GM18520 (cell line): ENCODE results near the gene TANC1.
"Not testable (repeated sequence)": the region's sequence is repeated elsewhere in the genome, so short reads cannot be mapped to it uniquely, and the experiment has no call there.

Source experiments
- ATAC-seq: cut with Tn5 transposase; IDR thresholded peaks from one replicate; pipeline ENCODE4 v1.9.1; 2021; ENCODE audit not compliant: unreplicated experiment

TANC1 gene

GRCh38 chr2:159022019-159022418 lies 53.6 kb downstream of the TANC1 start:
- ATAC-seq: no peak

GRCh38 chr2:159026170-159026569 lies 57.7 kb downstream of the TANC1 start:
- no peak for ATAC-seq

DNA sequence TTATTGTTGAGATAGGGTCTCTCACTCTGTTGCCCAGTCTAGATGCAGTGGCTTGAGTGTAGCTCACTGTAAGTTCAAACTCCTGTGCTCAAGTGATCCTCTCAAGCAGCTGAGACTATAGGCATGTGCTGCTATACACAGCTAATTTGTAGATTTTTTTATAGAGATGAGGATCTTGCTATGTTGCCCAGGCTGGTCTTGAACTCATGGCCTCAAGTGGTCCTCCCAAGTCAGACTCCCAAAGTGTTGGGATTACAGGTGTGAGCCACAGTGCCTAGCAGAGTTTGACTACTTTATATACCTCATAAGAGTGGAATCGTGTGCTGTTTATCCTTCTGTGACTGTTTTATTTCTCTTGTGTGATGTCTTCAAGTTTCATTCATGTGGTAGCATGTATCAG lies 60.3 kb downstream of the TANC1 start:
- no peak for ATAC-seq

- ATAC-seq: no peak
Measured at GRCh38 chr2:159029936-159030335, 61.5 kb downstream of the TANC1 start.

GRCh38 chr2:159030674-159031380 lies 62.4 kb downstream of the TANC1 start:
- no peak for ATAC-seq

GRCh38 chr2:159032146-159032545 lies 63.7 kb downstream of the TANC1 start:
- ATAC-seq: no peak

DNA sequence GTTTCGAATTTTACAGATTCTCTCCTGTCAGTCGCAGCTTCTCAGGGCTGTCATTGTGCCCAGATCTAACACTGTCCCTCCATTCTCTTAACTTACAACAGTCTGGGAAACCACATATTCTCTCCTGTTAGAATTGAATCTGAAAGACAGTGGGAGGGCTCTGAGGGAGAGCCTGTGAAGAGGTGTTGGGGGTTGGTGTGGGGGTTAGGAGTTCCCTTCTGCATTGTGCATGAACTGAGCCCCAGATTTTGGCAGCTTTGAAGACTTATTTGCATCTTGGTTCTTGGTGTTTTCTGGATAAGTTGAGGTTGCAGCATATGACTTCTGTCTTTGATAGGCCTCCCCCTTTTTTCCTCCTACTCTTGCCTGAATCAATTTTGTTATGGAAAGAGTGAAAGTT lies 64.1 kb downstream of the TANC1 start:
- no peak for ATAC-seq

DNA sequence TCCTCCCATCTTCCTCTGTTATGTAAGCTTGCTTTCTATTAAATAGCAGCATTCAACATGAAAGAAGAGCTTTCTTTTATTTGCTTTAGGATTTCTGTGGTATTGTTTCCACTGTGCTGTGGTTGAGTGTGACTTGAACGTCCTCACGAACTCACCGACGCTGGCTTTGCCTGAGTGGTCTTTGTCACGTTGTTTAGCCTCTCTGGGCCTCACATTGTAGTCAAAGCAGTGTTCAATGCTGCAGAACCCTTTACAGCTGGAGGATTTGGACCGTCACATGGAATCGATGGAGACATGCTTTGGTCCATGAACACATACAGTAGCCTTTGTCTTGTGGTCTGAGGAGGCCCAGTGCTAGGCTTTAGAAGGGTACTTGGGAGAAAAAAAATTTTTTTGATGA lies 66.3 kb downstream of the TANC1 start:
- no peak for ATAC-seq

DNA sequence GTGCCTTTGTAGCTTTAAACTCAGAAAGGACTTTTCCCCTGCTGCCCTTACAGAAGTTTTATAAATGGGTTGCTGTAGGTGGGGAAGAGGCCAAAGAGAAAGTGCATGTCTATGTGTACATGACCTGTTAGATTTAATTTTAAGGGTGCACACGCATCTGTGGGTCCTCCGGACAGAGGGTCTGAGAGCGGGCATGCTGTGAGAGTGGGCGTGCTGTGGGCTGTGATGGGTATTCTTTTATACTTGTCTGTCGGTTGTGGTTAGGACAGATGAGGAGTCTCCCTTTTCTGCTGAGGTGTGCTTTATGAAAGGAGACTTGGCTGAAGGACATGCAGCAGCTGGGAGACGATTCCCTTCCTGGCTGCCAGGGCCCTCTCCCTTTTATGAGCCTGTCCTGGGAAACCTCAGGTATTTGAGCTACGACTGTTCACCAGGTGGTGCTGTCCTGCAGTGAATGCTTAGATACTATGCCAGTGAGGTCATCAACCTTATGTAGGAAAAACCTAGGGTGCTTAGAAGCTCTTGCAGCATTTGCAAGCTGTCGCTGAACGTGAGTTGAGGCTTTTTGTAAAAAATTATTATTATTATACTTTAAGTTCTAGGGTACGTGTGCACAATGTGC lies 67.5 kb downstream of the TANC1 start:
- ATAC-seq: no peak

GRCh38 chr2:159036461-159036860 lies 68.0 kb downstream of the TANC1 start:
- ATAC-seq: not testable (repeated sequence)

- ATAC-seq: not testable (repeated sequence)
Measured at GRCh38 chr2:159041328-159041727, 72.9 kb downstream of the TANC1 start.

- no peak for ATAC-seq
Measured at GRCh38 chr2:159042115-159042850, 73.8 kb downstream of the TANC1 start.

GRCh38 chr2:159043710-159044109 lies 75.3 kb downstream of the TANC1 start:
- no peak for ATAC-seq

- no peak for ATAC-seq
Measured at GRCh38 chr2:159044804-159045286, 76.4 kb downstream of the TANC1 start.

DNA sequence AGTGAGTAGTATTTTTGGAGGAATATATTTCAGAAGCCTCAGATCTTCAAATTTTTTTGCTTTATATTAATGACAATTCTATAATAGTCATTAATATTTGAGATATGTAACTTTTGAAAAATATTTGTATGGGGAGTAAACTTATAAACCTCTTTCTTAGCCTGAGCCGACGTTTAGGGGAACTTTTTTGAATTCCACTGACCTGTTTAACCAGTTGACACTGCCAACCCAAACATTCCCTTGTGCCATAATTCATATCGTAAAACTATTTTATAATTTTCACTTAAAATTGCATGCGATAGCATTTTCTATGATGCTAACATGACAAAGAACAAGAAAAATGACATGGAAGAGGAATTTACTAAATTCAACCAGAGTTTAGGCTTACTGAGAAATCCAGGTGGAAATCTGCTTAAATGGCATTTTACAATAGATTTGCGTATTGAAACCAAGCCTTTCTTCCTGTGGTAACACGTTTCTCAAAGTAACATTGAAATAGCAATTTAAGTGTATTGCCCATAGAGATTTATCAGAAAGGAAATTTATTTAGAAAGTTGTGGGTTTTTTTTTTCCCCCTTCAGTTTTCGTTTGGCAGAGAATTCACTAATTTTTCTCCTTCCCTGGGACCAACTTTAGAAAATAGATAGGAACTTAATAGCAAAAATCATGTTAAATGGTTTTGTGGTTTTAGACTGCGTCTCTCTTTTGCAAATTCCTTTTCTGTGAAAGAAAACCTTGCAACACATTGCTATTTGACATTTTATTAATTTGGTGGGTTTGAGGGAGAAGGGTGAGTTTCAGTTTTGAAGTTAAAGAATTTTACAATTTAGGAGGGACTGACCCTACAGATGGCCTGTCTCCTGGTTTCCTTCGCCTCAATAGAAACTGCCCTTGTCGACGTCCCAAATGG lies 77.4 kb downstream of the TANC1 start:
- no peak for ATAC-seq

- ATAC-seq: no peak
Measured at GRCh38 chr2:159046966-159047365, 78.5 kb downstream of the TANC1 start.

DNA sequence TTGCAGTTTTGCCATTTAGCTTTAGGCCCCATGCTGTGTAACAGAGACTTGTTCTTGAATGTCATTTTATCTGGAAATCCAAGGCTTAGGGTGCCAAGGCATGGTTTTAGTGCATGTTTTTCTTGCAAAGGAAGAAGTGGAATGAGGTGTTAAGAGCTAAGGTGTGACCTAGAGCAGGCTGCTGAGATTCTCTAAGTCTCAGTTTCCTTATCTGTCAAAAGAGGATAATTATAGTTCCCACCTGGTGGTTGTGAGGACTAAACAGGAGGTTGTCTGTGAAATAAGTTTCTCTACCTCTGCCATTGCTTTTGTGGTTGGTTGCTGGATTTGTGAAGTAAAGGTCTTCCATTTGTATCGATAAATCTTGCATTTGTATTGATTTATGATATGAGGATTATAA lies 82.0 kb downstream of the TANC1 start:
- no peak for ATAC-seq

DNA sequence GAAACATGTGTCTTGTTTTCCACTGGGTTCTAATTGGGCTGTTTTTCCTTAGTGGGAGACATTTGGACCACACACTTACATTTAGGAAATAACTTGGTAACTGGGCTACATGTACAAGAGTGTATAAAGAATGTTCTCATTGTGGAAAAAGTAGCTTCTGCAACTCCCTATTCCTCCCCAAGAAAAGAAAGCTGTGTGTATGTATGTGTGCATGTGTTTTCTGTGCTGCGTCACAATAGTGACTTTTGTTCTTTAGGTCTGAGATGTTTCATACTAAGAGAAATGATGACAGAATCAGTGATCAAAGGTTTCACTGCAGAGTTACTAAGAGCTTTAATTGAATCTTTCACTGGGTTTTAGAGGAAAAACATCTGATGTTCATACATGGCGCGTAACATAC lies 82.7 kb downstream of the TANC1 start:
- ATAC-seq: no peak

- no peak for ATAC-seq
Measured at GRCh38 chr2:159051661-159052060, 83.2 kb downstream of the TANC1 start.

DNA sequence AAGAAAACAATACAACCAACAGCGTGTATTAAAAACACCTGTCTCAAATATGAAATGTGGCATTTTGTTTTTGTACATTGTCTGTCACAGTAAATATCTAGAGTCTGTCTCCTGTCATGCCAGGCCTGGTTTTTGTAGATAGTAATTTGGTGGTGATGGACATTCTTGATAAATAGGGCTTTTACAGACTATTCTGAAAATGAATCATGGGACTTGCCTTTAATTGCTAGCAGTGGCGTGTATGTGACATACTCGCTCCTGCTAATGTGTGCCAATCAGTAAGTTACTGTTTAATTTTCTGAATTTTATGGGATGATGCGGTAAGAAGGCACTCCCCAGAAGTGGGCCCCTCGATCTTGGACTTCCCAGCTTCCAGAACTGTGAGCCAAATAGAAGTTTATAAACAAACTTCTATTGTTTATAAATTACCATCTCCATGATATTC lies 83.7 kb downstream of the TANC1 start:
- no peak for ATAC-seq
